GM18511 (cell line): ENCODE measurements around the gene WLS.

Experiments used
- ATAC-seq: cut with Tn5 transposase; IDR thresholded peaks from one replicate; pipeline ENCODE4 v1.9.1; 2021; ENCODE audit warnings: mild to moderate bottlenecking, moderate library complexity; ENCODE audit not compliant: unreplicated experiment

The WLS gene

DNA sequence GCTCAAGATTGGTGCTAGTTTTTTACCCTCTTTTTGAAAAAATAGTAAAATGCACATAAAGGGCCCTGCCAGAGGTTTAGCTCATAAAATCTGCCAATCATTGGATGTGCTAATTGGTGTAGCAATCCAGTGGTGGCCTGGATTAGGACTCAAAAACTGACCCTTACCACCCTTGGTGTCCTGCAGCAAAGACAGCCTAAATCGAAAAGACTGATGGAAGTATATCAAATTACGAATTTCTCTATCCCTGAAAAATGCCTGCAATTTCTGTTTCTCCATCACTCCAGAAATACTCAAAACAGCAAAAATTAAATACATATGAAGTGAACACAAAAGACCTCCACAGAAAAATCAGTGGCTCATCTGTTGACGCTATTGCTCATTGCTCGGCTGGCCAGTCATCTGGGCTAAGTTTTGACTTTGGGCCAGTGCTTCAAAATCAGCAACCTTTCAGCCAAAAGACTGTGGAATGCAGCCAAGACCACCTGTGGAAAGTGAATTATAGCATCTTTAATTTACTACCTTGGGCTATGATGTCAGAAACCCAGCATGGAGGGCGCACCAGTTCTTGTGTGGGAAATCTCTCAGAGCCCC is 30.0 kb downstream of the WLS start:
- ATAC-seq: no peak

GRCh38 chr1:68201546-68202238 is 30.6 kb downstream of the WLS start:
- no peak for ATAC-seq

GRCh38 chr1:68199603-68200002 is 32.7 kb downstream of the WLS start:
- no peak for ATAC-seq

- no peak for ATAC-seq
Measured at GRCh38 chr1:68198752-68199151, 33.6 kb downstream of the WLS start.

- no peak for ATAC-seq
Measured at GRCh38 chr1:68197891-68198290, 34.4 kb downstream of the WLS start.

GRCh38 chr1:68197461-68197860 is 34.9 kb downstream of the WLS start:
- no peak for ATAC-seq

DNA sequence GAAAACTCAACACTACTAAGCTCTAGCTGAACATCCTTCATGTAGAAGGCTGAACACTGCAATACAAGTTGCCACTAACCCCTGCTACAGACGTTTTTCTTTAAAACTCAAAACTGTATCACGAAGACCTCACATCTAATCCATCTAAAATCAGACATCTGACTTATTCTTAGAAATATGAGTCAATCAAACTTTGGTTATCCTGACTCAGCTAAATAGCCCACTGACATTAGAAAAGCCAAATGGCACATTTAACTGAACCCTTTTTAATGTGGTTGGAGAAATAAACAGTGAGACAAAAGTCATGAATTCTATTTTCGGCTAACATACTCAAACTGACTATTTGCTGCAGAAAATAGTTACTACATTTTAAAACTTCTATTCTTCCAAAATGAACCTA is 35.6 kb downstream of the WLS start:
- no peak for ATAC-seq

DNA sequence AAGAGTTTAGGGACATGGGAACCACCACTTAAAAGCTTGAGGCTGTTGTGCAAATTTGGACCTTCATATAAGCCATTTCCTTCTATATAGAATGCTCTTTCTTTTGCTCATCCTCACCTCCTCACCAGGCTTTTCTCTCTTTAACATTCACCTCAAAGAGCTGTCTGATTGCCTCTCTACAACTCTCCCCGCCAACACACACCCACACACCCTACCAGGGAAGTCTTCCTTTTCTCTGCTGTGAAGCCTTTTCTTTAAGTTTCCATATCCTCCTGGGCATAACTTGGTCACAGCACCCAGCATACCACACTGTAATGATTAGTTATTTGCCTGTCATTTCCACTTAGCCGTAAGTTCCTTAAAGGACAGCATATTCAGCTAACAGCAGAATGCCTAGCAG is 40.6 kb downstream of the WLS start:
- ATAC-seq: no peak

- no peak for ATAC-seq
Measured at GRCh38 chr1:68188644-68189340, 43.5 kb downstream of the WLS start.

DNA sequence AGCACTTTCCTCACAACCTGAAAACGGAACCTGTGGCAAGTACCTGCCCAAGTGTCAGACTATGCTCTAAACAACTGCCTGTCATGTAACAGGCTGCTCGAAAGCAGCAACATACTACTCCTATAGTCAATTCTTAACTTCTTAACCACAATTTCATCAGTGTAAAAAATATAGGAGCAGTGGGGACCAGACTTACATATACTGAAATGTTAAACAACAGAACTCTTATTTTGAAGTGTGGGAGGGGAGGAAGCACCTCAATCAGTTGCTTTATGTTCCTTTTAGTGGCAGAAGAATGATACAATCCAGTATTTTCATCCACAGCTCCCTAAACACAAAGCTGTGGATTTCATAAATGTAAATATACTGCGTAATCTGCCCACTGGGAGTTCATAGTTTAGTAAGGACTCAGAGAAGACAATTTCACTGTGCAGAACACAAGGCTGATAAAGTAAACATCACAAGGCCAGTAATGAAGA is 44.2 kb downstream of the WLS start:
- peak; percentile 63 for ATAC-seq

DNA sequence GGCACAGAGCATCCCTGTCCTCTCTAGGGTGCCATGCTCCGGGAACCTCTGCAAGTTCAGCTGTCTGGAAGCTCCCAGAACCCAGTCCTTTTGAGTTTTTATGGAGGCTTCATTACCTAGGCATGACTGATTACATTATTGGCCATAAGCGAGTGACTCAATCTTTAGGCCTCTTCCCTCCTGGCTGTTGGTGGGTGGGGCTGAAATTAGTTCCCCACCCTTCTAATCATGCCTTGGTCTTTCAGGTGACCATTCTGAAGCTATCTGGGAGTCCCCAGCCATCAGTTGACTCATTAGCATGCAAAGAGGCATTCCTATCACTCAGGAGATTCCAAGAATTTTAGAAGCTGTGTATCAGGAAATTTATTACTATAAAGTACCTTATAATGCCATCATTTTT is 46.6 kb downstream of the WLS start:
- no peak for ATAC-seq

- no peak for ATAC-seq
Measured at GRCh38 chr1:68183895-68184294, 48.4 kb downstream of the WLS start.

GRCh38 chr1:68181165-68181556 is 51.2 kb downstream of the WLS start:
- peak; percentile 53 for ATAC-seq

DNA sequence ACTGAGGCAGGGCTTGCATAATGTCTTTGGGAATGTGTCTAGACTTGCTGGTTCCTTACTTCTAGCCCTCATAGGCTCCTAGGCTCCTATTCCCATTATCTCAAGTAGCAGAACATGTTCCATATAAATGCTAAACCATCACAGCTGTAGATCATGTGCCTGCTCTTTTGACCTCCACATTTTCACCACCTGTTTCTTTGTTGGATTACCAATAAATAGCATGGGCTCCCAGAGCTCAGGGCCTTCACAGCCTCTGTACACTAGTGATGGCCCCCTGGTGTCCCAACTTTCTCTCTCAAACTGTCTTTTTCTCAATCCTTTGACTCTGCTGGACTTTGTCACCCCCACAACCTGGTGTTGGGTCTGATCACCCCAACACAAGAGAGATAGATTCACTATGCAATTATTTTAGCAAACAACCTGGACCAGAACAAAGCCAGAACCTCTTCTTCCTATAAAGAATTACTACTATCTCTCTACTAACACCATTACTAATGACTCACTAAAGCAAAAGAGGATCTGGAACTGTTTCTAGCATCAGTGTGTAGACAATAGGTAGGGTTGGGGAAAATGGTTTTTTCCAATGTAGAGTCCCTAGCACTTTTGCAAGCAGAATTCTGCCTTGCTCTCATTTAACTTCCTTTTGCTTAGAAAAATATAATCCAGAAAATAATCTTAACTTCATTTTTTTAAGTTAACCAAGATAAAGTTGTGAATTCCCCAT is 51.7 kb downstream of the WLS start:
- peak; percentile 49 for ATAC-seq

GRCh38 chr1:68178821-68179490 is 53.4 kb downstream of the WLS start:
- peak; percentile 73 for ATAC-seq

- ATAC-seq: no peak
Measured at GRCh38 chr1:68175621-68176398, 56.5 kb downstream of the WLS start.

GRCh38 chr1:68174738-68175113 is 57.6 kb downstream of the WLS start:
- ATAC-seq: no peak

DNA sequence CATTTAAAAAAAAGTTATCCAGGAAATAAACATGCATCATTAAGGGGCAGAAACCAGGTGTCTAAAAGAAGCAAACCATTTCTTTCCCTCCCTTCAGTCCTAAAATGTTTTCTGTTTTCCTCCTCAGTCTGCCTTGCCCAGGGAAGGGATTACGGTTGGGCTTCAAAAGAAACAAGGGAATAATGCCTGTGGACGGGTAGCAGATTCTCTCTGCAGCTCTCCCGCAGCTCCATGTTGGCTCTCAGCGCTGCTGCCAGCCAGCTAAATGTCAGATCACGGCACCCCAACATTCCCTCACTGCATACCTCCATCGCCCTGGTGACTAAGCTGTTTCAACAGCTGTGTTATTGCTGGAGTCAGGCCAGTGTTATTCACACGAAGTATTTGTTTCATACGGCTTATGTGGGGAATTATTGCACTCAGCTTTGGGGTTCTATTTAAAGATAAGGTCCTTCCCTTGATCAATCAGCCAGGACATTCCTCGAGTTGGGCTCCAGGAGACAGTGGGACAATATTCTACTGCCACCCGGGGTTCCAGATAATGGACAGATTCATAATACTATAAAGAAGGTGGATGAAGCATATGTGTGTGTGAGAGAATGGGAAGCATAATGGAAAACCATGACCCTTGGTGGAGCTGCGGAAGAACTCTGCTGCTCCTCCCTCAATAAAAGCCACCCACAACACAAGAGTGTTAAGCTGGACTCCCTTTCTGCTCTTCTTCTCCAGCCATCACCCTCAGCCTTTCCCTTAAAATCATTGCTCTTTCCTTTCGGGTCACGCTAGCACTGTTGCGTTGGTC is 58.2 kb downstream of the WLS start:
- ATAC-seq: no peak

DNA sequence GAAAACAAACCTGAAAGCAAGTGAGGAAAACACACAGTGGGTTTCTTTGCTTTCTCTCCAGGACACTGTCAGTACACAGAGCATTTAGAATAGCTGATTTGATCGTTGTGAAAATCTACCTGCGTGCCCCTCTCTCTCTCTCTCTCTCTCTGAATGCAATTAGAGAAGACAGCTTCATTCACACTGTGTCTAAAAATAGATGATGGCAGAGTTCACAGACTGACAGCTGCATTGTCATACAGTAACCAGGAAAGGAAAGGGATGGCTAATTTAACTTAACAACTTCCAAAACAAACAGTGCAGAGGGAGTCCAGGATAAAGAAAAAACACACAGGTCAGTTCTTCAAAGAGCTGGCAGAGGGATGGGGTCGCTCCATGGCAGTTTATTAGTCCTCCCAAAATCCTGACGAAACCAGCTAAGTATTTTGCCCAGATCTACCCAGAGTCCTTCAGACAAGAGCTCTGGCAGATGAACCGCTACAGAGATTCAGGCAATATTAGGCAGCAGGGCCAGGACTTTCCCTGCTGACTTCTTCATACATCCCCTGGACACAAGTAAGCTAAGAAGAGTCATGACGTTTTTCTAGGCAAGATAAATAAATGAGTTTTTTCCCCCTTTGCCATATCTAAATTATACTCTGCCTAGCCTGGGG is 58.9 kb downstream of the WLS start:
- no peak for ATAC-seq
